Panc1 (cell line): Measurements from ENCODE around the gene CIP2A. TPM values are rescaled to one million over a fixed set of nuclear protein-coding genes. Genes with fewer than 3 reads are reported as not detected.

Experiments
- ATAC-seq: fragments of 200-7000 bp; cut with Tn5 transposase; 2 replicates; pipeline ENCODE4 v1.9.1; 2020; ENCODE audit warnings: mild to moderate bottlenecking, moderate library complexity
- BruUV-seq: library from RNA; stranded (reverse); fragments of 400-500 nt; replicated peaks from 2 replicates; lab custom pipeline; 2021; lab: Mats Ljungman, UMichigan
- CTCF ChIA-PET: fragments of 300-600 bp; sonication (Branson Sonifier 250); formaldehyde crosslinking; loops from one replicate; lab custom pipeline; 2022; ENCODE audit warnings: antibody characterized with exemption; lab: Charles Lee
- POLR2A ChIA-PET: fragments of 300-600 bp; sonication (Branson Sonifier 250); formaldehyde crosslinking; loops from one replicate; lab custom pipeline; 2022; ENCODE audit warnings: antibody characterized with exemption; lab: Charles Lee
- DNase-seq: peaks from one replicate; pipeline ENCODE4 v3.0.0-alpha.2; 2010; ENCODE audit warnings: low read depth, low spot score
- H3K27ac ChIP-seq: 2 replicates; pipeline ENCODE4 v1.5.1; 2011; ENCODE audit warnings: mild to moderate bottlenecking, low read length, inconsistent platforms
- H3K27me3 ChIP-seq: fragments of 200-500 bp; sonication (Bioruptor generic); 2 replicates; pipeline ENCODE4 v1.6.0; 2014; ENCODE audit warnings: low read length, inconsistent platforms; ENCODE audit not compliant: control insufficient read depth, insufficient read depth
- H3K36me3 ChIP-seq: fragments of 200-500 bp; sonication (Bioruptor generic); 2 replicates; pipeline ENCODE4 v1.5.1; 2014; ENCODE audit warnings: inconsistent platforms, mild to moderate bottlenecking, low read length, moderate library complexity; ENCODE audit not compliant: control insufficient read depth, insufficient read depth
- H3K4me1 ChIP-seq: 2 replicates; pipeline ENCODE4 v1.5.1; 2011; ENCODE audit warnings: inconsistent platforms, mild to moderate bottlenecking, low read length, moderate library complexity; ENCODE audit not compliant: control insufficient read depth, insufficient read depth
- H3K4me3 ChIP-seq, 2 experiments: 2 replicates each; pipeline ENCODE4 v1.5.1; 2011 to 2012; ENCODE audit warnings: low read depth in 2 of 2, low read length in 2 of 2, mild to moderate bottlenecking in 2 of 2, inconsistent platforms in 1 of 2, moderate library complexity in 1 of 2
- H3K9me3 ChIP-seq: fragments of 200-500 bp; sonication (Bioruptor generic); 2 replicates; pipeline ENCODE4 v1.5.1; 2014; ENCODE audit warnings: low read depth, mild to moderate bottlenecking, inconsistent platforms, low read length, moderate library complexity; ENCODE audit not compliant: control insufficient read depth, insufficient read depth
- POLR2AphosphoS5 ChIP-seq: IDR thresholded peaks from 2 replicates; pipeline ENCODE4 v1.6.1; 2012; ENCODE audit warnings: mild to moderate bottlenecking, low read depth, low read length, moderate library complexity
- SIN3A ChIP-seq: IDR thresholded peaks from 2 replicates; pipeline ENCODE4 v1.6.1; 2012; ENCODE audit warnings: low read depth, mild to moderate bottlenecking, low read length, moderate library complexity, borderline replicate concordance; ENCODE audit not compliant: insufficient read depth
- TCF7L2 ChIP-seq: IDR thresholded peaks from 2 replicates; pipeline ENCODE4 v1.6.1; 2011; ENCODE audit warnings: mild to moderate bottlenecking, low read depth, low read length, inconsistent platforms
- in situ Hi-C: cut with HindIII; loops from 2 replicates; pipeline ENCODE4 v1.10.0; 2016; ENCODE audit warnings: low sequenced_read_pairs, low pct_unique_long_range_greater_than_20kb
- intact Hi-C: fragments of 100-400 bp; cut with micrococcal nuclease; formaldehyde crosslinking; loops from one replicate; pipeline ENCODE4 v1.10.0; 2022; ENCODE audit not compliant: unreplicated experiment
- total RNA-seq: library from RNA; stranded (reverse); gene quantifications from one replicate; pipeline ENCODE4 v1.2.1, GENCODE V29; 2021; ENCODE audit not compliant: unreplicated experiment
- TF ChIP-seq, protein P1 (sequence below): fragments of 450-650 bp; IDR thresholded peaks from 2 replicates; pipeline ENCODE4 v1.5.1; 2017; ENCODE audit warnings: mild to moderate bottlenecking
- TF ChIP-seq, protein P2 (sequence below), 2 experiments: IDR thresholded peaks; 2 replicates each; pipeline ENCODE4 v1.6.1; 2011 to 2012; ENCODE audit warnings: low read depth in 2 of 2, control low read depth in 1 of 2, low read length in 1 of 2, mild to moderate bottlenecking in 1 of 2, moderate library complexity in 1 of 2; ENCODE audit not compliant: insufficient read depth in 1 of 2

The CIP2A gene
- total RNA-seq, 1 experiment from 2014 or later, result 52.0 TPM

DNA sequence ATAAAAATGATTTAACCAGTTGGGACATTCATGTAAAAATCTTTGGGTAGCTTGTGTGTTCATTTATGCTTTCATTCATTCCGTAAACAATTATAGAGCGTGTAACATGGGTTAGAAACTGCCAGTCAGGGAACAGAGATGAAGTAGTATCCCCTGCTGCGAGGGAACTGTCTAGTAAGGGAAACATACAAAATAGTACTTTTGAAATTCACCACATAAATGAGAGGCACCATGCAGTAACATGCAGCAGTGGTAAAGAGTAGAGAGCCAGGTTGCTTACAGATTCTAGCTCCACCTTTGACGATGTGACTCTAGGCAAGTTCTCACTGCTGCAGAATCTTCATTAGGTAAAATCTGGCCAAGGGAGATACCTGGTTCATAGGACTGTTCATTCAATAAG is 1.2 kb upstream of the CIP2A start:
- DNase-seq (no peak), ATAC-seq (no peak)
- Histone ChIP-seq H3K27me3 (no peaks in the 10 kb centered on the region), H3K4me3 (peak overlapping the region; percentile 86 to 96), H3K9me3 (no peaks in the 10 kb centered on the region), H3K4me1 (peaks cover 17% of the 10 kb centered on the region), H3K36me3 (peaks cover 11% of the 10 kb centered on the region), H3K27ac (peak overlapping the region; percentile 99)
- CTCF ChIA-PET, result interaction anchor here (0.7 kb wide), 1 partner anchor 324 kb away, joined by 4 read pairs; no protein-coding TSS in a partner anchor
- intact Hi-C loops, result no loop called here
- POLR2A ChIA-PET, result interaction anchor here (1.6 kb wide), 1 partner anchor 8 kb away, joined by 6 read pairs; no protein-coding TSS in a partner anchor
- TF ChIP-seq SIN3A (no peak), POLR2AphosphoS5 (no peak), TCF7L2 (no peak)
- TF ChIP-seq, protein P1, sequence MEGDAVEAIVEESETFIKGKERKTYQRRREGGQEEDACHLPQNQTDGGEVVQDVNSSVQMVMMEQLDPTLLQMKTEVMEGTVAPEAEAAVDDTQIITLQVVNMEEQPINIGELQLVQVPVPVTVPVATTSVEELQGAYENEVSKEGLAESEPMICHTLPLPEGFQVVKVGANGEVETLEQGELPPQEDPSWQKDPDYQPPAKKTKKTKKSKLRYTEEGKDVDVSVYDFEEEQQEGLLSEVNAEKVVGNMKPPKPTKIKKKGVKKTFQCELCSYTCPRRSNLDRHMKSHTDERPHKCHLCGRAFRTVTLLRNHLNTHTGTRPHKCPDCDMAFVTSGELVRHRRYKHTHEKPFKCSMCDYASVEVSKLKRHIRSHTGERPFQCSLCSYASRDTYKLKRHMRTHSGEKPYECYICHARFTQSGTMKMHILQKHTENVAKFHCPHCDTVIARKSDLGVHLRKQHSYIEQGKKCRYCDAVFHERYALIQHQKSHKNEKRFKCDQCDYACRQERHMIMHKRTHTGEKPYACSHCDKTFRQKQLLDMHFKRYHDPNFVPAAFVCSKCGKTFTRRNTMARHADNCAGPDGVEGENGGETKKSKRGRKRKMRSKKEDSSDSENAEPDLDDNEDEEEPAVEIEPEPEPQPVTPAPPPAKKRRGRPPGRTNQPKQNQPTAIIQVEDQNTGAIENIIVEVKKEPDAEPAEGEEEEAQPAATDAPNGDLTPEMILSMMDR, result no peak
- TF ChIP-seq, protein P2, sequence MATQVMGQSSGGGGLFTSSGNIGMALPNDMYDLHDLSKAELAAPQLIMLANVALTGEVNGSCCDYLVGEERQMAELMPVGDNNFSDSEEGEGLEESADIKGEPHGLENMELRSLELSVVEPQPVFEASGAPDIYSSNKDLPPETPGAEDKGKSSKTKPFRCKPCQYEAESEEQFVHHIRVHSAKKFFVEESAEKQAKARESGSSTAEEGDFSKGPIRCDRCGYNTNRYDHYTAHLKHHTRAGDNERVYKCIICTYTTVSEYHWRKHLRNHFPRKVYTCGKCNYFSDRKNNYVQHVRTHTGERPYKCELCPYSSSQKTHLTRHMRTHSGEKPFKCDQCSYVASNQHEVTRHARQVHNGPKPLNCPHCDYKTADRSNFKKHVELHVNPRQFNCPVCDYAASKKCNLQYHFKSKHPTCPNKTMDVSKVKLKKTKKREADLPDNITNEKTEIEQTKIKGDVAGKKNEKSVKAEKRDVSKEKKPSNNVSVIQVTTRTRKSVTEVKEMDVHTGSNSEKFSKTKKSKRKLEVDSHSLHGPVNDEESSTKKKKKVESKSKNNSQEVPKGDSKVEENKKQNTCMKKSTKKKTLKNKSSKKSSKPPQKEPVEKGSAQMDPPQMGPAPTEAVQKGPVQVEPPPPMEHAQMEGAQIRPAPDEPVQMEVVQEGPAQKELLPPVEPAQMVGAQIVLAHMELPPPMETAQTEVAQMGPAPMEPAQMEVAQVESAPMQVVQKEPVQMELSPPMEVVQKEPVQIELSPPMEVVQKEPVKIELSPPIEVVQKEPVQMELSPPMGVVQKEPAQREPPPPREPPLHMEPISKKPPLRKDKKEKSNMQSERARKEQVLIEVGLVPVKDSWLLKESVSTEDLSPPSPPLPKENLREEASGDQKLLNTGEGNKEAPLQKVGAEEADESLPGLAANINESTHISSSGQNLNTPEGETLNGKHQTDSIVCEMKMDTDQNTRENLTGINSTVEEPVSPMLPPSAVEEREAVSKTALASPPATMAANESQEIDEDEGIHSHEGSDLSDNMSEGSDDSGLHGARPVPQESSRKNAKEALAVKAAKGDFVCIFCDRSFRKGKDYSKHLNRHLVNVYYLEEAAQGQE (IDR thresholded peaks at IDR 0.05; ENCODE audit: insufficient read depth in 1 of 2, low read depth in 2 of 2, low read length in 1 of 2), result no peak
- BruUV-seq, result no TSS peak
- in situ Hi-C loops, result no loop called here

DNA sequence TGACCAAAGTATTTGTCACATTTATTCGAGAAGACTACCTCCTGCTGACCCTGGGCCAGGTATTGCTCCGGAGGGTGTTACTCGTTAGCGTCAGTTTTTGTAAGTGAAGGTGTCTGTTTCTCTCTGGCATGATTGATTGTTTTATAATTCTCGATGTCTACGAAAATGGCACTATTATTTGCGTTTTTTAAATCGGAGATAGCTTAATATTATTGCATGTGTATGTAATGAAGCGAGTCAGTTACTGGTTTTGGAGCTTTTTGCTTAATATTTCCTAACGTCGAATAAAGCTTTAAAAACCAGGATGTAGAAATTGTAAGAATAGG is 723 bp upstream of the CIP2A start:
- TSS peak; percentile 89 for BruUV-seq
- TF ChIP-seq, protein P2 (IDR thresholded peaks at IDR 0.05; ENCODE audit: insufficient read depth in 1 of 2, low read depth in 2 of 2, low read length in 1 of 2), result no peak
- TF ChIP-seq POLR2AphosphoS5 (no peak), SIN3A (0 out of 2 replicates have a peak, but pooled peaks have one; percentile 36)
- TF ChIP-seq, protein P1, result no peak
- intact Hi-C loops, result no loop called here

More for the DNA sequence above, 723 bp upstream of the CIP2A start:
- CTCF ChIA-PET, result interaction anchor here (0.7 kb wide), 1 partner anchor 325 kb away, joined by 4 read pairs; no protein-coding TSS in a partner anchor
- no peaks in the 10 kb centered on the region for H3K9me3 ChIP-seq
- peak overlapping the region; percentile 99 for H3K27ac ChIP-seq
- peaks cover 12% of the 10 kb centered on the region for H3K36me3 ChIP-seq
- DNase-seq (no peak), ATAC-seq (no peak)
- in situ Hi-C loops, result no loop called here
- POLR2A ChIA-PET, result interaction anchor here (0.5 to 1.6 kb wide), 2 partner anchors 8 to 30 kb away, joined by 3 to 6 read pairs; no protein-coding TSS in a partner anchor
- peak overlapping the region; percentile 86 to 96 for H3K4me3 ChIP-seq
- no peaks in the 10 kb centered on the region for H3K27me3 ChIP-seq
- H3K4me1 ChIP-seq, result peaks cover 17% of the 10 kb centered on the region
